Erythroblast (primary cell): ENCODE data around the gene CIPC.

Experiments
- GATA1 ChIP-seq: IDR thresholded peaks from 2 replicates; pipeline ENCODE4 v1.6.1; 2011; ENCODE audit warnings: low read depth, mild to moderate bottlenecking, control low read depth, low read length, moderate library complexity
- POLR2A ChIP-seq: IDR thresholded peaks from 2 replicates; pipeline ENCODE4 v1.6.1; 2011; ENCODE audit warnings: mild to moderate bottlenecking, low read length

DNA sequence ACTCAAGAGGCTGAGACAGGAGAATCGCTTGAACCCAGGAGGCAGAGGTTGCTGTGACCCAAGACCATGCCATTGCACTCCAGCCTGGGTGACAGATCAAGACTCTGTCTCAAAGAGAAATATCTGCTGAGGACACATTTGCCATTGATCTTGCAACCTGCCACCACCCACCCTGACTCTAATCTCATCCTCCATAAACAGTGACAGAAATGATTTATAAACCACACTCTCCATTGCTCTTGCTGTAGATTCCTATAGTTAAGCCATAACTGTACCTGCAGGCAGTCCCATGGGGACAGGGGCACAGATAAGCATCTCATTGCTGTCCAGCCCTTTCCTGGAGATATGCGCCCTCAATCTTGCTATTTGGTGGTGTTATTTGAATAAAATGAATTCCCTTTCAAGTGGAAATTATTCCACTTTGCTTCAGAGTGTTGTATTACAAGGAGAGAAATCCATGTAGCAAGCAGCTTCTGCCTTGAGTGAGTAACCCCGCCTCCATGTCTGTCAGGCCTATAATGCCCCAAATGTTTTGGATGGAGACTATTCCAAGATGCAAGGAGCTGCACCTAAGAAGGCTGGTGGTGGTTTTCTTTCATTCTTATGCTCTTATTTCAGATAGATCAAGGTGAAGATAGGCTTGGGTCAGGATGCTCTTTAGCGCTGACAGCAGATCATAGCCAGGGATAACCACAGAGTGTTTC, 46.5 kb downstream of the CIPC start:
- TF ChIP-seq POLR2A: no peak
- no peak for TF ChIP-seq GATA1
